Lower lobe of right lung (tissue), 2 donors: ENCODE data around the gene BCORL1. TPM values are rescaled to one million over a fixed set of nuclear protein-coding genes. Genes with fewer than 3 reads are reported as not detected.

Source experiments
- ATAC-seq, 2 donors: fragments of 200-7000 bp; cut with Tn5 transposase; one replicate each; pipeline ENCODE4 v1.9.1; 2020 to 2022; ENCODE audit warnings: mild to moderate bottlenecking in 2 of 2, moderate library complexity in 2 of 2
- DNase-seq: peaks from one replicate; pipeline ENCODE4 v3.0.0-alpha.2; 2020
- H3K27ac ChIP-seq: fragments of 200-600 bp; one replicate; pipeline ENCODE4 v1.8.0; 2022
- H3K27me3 ChIP-seq: fragments of 200-600 bp; one replicate; pipeline ENCODE4 v1.8.0; 2022; ENCODE audit warnings: low read depth
- H3K36me3 ChIP-seq: fragments of 200-600 bp; one replicate; pipeline ENCODE4 v1.8.0; 2022; ENCODE audit warnings: mild to moderate bottlenecking
- H3K4me1 ChIP-seq: fragments of 200-600 bp; one replicate; pipeline ENCODE4 v1.8.0; 2022
- H3K4me3 ChIP-seq: fragments of 200-600 bp; one replicate; pipeline ENCODE4 v1.8.0; 2022; ENCODE audit warnings: mild to moderate bottlenecking
- H3K9me3 ChIP-seq: fragments of 200-600 bp; one replicate; pipeline ENCODE4 v1.8.0; 2022
- CTCF ChIP-seq: fragments of 200-600 bp; IDR thresholded peaks from one replicate; pipeline ENCODE4 v1.8.0; 2022; ENCODE audit warnings: antibody characterized with exemption, mild to moderate bottlenecking
- intact Hi-C: fragments of 100-400 bp; cut with DNase I; formaldehyde crosslinking; loops from one replicate; pipeline ENCODE4 v1.11.0; 2022
- total RNA-seq: library from RNA; stranded (reverse); fragmentation: NEBNext Ultra II Directional; extraction: Animal tissue kit (Norgen Biotek cat#: 25700); gene quantifications from one replicate; pipeline ENCODE4 v1.2.1, GENCODE V29; 2021
- donor health status: DM: no; HTN: yes; CAD: no; lungs with severe emphysema.

Gene BCORL1
- total RNA-seq, 1 donor from 2014 or later = 13.6 TPM

GRCh38 chrX:129957241-129958082 lies 25.0 kb upstream of the BCORL1 start:
- H3K36me3 ChIP-seq = no peaks in the 10 kb centered on the region
- peak overlapping the region; percentile 49 for H3K4me3 ChIP-seq
- H3K27me3 ChIP-seq = no peaks in the 10 kb centered on the region
- DNase-seq (peak; percentile 86), ATAC-seq (peak; percentile 83 to 88)
- intact Hi-C loops = no loop called here
- no peak for TF ChIP-seq CTCF
- peaks cover 7% of the 10 kb centered on the region for H3K4me1 ChIP-seq
- peak overlapping the region; percentile 68 for H3K27ac ChIP-seq
- H3K9me3 ChIP-seq = no peaks in the 10 kb centered on the region

- Histone ChIP-seq H3K4me3 (no peak overlapping the region), H3K27me3 (no peaks in the 10 kb centered on the region), H3K36me3 (no peaks in the 10 kb centered on the region), H3K27ac (no peak overlapping the region), H3K9me3 (no peaks in the 10 kb centered on the region), H3K4me1 (peaks cover 7% of the 10 kb centered on the region)
- no peak for TF ChIP-seq CTCF
- intact Hi-C loops = no loop called here
- ATAC-seq = no peak
- no peak for DNase-seq
Observed at GRCh38 chrX:129958083-129958465, 24.4 kb upstream of the BCORL1 start.

- ATAC-seq (no peak), DNase-seq (no peak)
- no peak for TF ChIP-seq CTCF
- H3K36me3 ChIP-seq = no peaks in the 10 kb centered on the region
- no peak overlapping the region for H3K27ac ChIP-seq
- peaks cover 7% of the 10 kb centered on the region for H3K4me1 ChIP-seq
- no peaks in the 10 kb centered on the region for H3K27me3 ChIP-seq
- no peak overlapping the region for H3K4me3 ChIP-seq
- intact Hi-C loops = no loop called here
- H3K9me3 ChIP-seq = no peaks in the 10 kb centered on the region
Observed at GRCh38 chrX:129958814-129959492, 23.5 kb upstream of the BCORL1 start.

GRCh38 chrX:129959493-129959832 lies 23.0 kb upstream of the BCORL1 start:
- H3K9me3 ChIP-seq = no peaks in the 10 kb centered on the region
- no peaks in the 10 kb centered on the region for H3K27me3 ChIP-seq
- peaks cover 7% of the 10 kb centered on the region for H3K4me1 ChIP-seq
- intact Hi-C loops = no loop called here
- no peak overlapping the region for H3K27ac ChIP-seq
- TF ChIP-seq CTCF = no peak
- ATAC-seq (no peak), DNase-seq (no peak)
- H3K4me3 ChIP-seq = no peak overlapping the region
- H3K36me3 ChIP-seq = no peaks in the 10 kb centered on the region

GRCh38 chrX:129961180-129962083 lies 21.0 kb upstream of the BCORL1 start:
- no peaks in the 10 kb centered on the region for H3K36me3 ChIP-seq
- peak overlapping the region; percentile 64 for H3K27ac ChIP-seq
- H3K27me3 ChIP-seq = no peaks in the 10 kb centered on the region
- TF ChIP-seq CTCF = no peak
- H3K4me3 ChIP-seq = peak overlapping the region; percentile 25
- no peaks in the 10 kb centered on the region for H3K9me3 ChIP-seq
- peak; percentile 86 to 91 for ATAC-seq
- DNase-seq = peak; percentile 87
- peaks cover 7% of the 10 kb centered on the region for H3K4me1 ChIP-seq
- intact Hi-C loops = no loop called here
